ENCODE data around the gene MMD2.

Gene MMD2

GRCh38 chr7:4862156-4862555, 96.8 kb downstream of the MMD2 start:
- no peak for TF ChIP-seq CTCF (IDR thresholded peaks at IDR 0.05; ENCODE audit: unreplicated experiment in 3 of 3)
- peaks cover 22% of the 10 kb centered on the region for H3K9me3 Mint-ChIP-seq
- H3K4me3 Mint-ChIP-seq, result no peak overlapping the region

GRCh38 chr7:4861673-4862072, 97.3 kb downstream of the MMD2 start, which contains the start of gene PAPOLB:
Gene PAPOLB (minus strand): TSS chr7:4862030. CDS start chr7:4861810, 220 bp downstream.
- Mint-ChIP-seq H3K9me3 (peaks cover 21% of the 10 kb centered on the region), H3K4me1 (no peaks in the 10 kb centered on the region), H3K27me3 (ENCODE audit: low read depth) (no peaks in the 10 kb centered on the region), H3K36me3 (ENCODE audit: low read depth) (peaks cover 4% of the 10 kb centered on the region), H3K4me3 (no peak within 1 kb of the TSS), H3K27ac (no peak within 1 kb of the TSS)
- TF ChIP-seq CTCF (IDR thresholded peaks at IDR 0.05; ENCODE audit: unreplicated experiment in 3 of 3), result no peak

More at GRCh38 chr7:4862156-4862555, 96.8 kb downstream of the MMD2 start:
- Mint-ChIP-seq H3K36me3 (ENCODE audit: low read depth) (peaks cover 4% of the 10 kb centered on the region), H3K4me1 (no peaks in the 10 kb centered on the region), H3K27me3 (ENCODE audit: low read depth) (no peaks in the 10 kb centered on the region), H3K27ac (no peak overlapping the region)

- Mint-ChIP-seq H3K27me3 (ENCODE audit: low read depth) (no peaks in the 10 kb centered on the region), H3K36me3 (ENCODE audit: low read depth) (peaks cover 4% of the 10 kb centered on the region), H3K27ac (no peak overlapping the region), H3K9me3 (peaks cover 17% of the 10 kb centered on the region), H3K4me3 (no peak overlapping the region), H3K4me1 (no peaks in the 10 kb centered on the region)
- TF ChIP-seq CTCF (IDR thresholded peaks at IDR 0.05; ENCODE audit: unreplicated experiment in 3 of 3), result no peak
These were observed 97.8 kb downstream of the MMD2 start for GRCh38 chr7:4861227-4861626.

GRCh38 chr7:4857189-4857588, 101.8 kb downstream of the MMD2 start:
- no peaks in the 10 kb centered on the region for H3K4me1 Mint-ChIP-seq
- H3K4me3 Mint-ChIP-seq, result no peak overlapping the region

DNA sequence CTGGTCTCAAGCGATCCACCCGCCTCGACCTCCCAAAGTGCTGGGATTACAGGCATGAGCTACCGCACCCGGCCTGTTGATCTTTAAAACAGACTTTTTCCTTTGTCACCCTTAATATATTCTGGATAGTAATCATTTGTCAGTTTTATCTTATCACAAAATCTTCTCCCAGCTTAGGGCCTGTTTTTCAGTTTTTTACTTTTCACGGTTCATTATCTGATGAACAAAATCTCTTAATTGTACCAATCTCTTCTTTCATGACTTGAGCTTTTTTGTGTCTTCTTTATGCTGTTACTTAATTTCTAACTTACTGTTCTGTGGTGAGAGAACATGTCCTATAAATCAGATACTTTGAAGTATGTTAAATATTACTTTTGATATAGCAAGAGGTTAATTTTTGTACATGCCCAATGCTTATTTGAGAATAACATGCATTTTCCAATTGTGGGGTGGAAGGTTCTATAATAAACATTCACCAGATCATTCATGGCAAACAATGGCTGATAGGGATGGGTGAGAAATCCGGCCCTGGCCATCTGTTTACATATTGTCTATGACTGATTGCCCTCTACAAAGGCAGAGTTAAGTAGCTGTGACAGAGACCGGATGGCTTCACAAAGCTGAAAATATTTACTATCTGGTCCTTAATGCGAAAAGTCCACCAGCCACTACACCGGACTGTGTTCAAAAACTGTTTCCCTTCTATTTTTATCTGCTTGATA, 102.5 kb downstream of the MMD2 start:
- H3K27me3 Mint-ChIP-seq (ENCODE audit: low read depth), result no peaks in the 10 kb centered on the region
- peaks cover 6% of the 10 kb centered on the region for H3K9me3 Mint-ChIP-seq
- H3K36me3 Mint-ChIP-seq (ENCODE audit: low read depth), result no peaks in the 10 kb centered on the region
- H3K4me3 Mint-ChIP-seq, result no peak overlapping the region
- TF ChIP-seq CTCF (IDR thresholded peaks at IDR 0.05; ENCODE audit: unreplicated experiment in 3 of 3), result no peak
- no peak overlapping the region for H3K27ac Mint-ChIP-seq
- H3K4me1 Mint-ChIP-seq, result no peaks in the 10 kb centered on the region

More at GRCh38 chr7:4857189-4857588, 101.8 kb downstream of the MMD2 start:
- no peak for TF ChIP-seq CTCF (IDR thresholded peaks at IDR 0.05; ENCODE audit: unreplicated experiment in 3 of 3)
- no peaks in the 10 kb centered on the region for H3K36me3 Mint-ChIP-seq (ENCODE audit: low read depth)
- H3K27ac Mint-ChIP-seq, result no peak overlapping the region
- H3K27me3 Mint-ChIP-seq (ENCODE audit: low read depth), result no peaks in the 10 kb centered on the region
- H3K9me3 Mint-ChIP-seq, result peaks cover 3% of the 10 kb centered on the region

All from nephron (organoid).